ENCODE results near the gene ZNF497. TPM values are rescaled to one million over a fixed set of nuclear protein-coding genes. Genes with fewer than 3 reads are reported as not detected.

The ZNF497 gene
- total and polyA plus RNA-seq, 2 of the 13 experiments (the other 11 are each of a cell fraction or from before 2014, with no cell fraction given): 1.5 to 1.9 TPM

GRCh38 chr19:58380662-58381459 is 18.3 kb upstream of the ZNF497 start, which contains the start of gene ZNF837 (continued):
- peak; percentile 92 for TF ChIP-seq MXD3 (CRISPR knock-in tag; IDR thresholded peaks at IDR 0.05)
- TF ChIP-seq CEBPG (CRISPR knock-in tag; IDR thresholded peaks at IDR 0.05): no peak
- TF ChIP-seq ZNF431 (CRISPR knock-in tag; IDR thresholded peaks at IDR 0.05; ENCODE audit: borderline replicate concordance, low read depth): no peak
- peak; percentile 88 for TF ChIP-seq RXRA (CRISPR knock-in tag; IDR thresholded peaks at IDR 0.05)
- TF ChIP-seq ARNT (IDR thresholded peaks at IDR 0.05): no peak
- TF ChIP-seq MYC (CRISPR knock-in tag; IDR thresholded peaks at IDR 0.05; ENCODE audit: borderline replicate concordance): peak; percentile 97
- peak; percentile 71; the same call in 1 of the 2 replicates for TF ChIP-seq ZNF430 (CRISPR knock-in tag; IDR thresholded peaks at IDR 0.05)
- peak; percentile 86 for TF ChIP-seq ZNF205 (CRISPR knock-in tag; IDR thresholded peaks at IDR 0.05)
- TF ChIP-seq GTF2F1 (IDR thresholded peaks at IDR 0.05; ENCODE audit: low read length): no peak
- TF ChIP-seq ZNF724P (CRISPR knock-in tag; IDR thresholded peaks at IDR 0.05; ENCODE audit: borderline replicate concordance): peak; percentile 76; the same call in 1 of the 2 replicates
- no peak for TF ChIP-seq RNF219 (CRISPR knock-in tag; IDR thresholded peaks at IDR 0.05)
- no peak for TF ChIP-seq SMARCE1 (IDR thresholded peaks at IDR 0.05; ENCODE audit: borderline replicate concordance)
- peak; percentile 96 for TF ChIP-seq ZFP90 (CRISPR knock-in tag; IDR thresholded peaks at IDR 0.05; ENCODE audit: borderline replicate concordance)
- peak; percentile 95 for TF ChIP-seq MXD4 (CRISPR knock-in tag; IDR thresholded peaks at IDR 0.05)
- TF ChIP-seq ZBTB49 (CRISPR knock-in tag; IDR thresholded peaks at IDR 0.05; ENCODE audit: borderline replicate concordance): peak; percentile 91; the same call in 1 of the 2 replicates
- peak; percentile 96 for TF ChIP-seq RFX1 (IDR thresholded peaks at IDR 0.05)
- TF ChIP-seq TEAD3 (CRISPR knock-in tag; optimal IDR thresholded peaks at IDR 0.05; ENCODE audit: borderline replicate concordance): peak; percentile 76
- no peak for TF ChIP-seq ZNF3 (CRISPR knock-in tag; IDR thresholded peaks at IDR 0.05)
- peak; percentile 95 for TF ChIP-seq CBX5 (CRISPR knock-in tag; IDR thresholded peaks at IDR 0.05; ENCODE audit: borderline replicate concordance)
